NCI-H1694 (cell line): Measurements from ENCODE around the gene RADIL.
A peak's percentile ranks its signal among the peaks of the same experiment; 100 is the strongest.

ENCODE experiments used
- DNase-seq: peaks from one replicate; lab custom pipeline; 2025; lab: John Stamatoyannopoulos, UW

RADIL gene

DNA sequence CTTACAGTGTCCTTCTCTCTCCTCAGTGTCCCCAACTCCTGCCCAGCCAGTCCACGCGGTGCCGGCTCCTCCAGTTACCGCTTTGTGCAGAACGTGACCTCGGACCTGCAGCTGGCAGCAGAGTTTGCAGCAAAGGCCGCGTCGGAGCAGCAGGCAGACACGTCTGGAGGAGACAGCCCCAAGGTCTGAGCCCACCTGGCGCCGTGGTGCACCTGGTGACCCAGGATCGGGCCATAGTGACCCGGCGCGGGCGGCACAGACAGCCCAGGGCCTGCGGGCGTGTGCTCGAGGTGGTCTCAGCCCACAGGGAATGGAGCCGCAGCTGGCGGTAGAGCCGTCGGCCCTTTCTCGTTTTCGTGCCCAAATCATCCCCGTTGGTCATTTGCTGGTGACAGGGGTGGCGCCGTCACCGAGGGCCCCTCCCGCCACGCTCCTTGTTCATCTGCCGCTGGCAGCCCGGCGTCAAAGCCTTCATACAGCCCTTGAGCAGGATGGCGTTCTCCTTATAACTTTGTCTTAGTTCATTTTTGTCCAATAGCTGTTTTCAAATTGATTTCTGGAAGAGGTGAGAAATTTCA, 129.0 kb downstream of the RADIL start:
- DNase-seq = no peak

- peak; percentile 29 for DNase-seq
These were observed 129.7 kb downstream of the RADIL start for GRCh38 chr7:4753598-4754432.

DNA sequence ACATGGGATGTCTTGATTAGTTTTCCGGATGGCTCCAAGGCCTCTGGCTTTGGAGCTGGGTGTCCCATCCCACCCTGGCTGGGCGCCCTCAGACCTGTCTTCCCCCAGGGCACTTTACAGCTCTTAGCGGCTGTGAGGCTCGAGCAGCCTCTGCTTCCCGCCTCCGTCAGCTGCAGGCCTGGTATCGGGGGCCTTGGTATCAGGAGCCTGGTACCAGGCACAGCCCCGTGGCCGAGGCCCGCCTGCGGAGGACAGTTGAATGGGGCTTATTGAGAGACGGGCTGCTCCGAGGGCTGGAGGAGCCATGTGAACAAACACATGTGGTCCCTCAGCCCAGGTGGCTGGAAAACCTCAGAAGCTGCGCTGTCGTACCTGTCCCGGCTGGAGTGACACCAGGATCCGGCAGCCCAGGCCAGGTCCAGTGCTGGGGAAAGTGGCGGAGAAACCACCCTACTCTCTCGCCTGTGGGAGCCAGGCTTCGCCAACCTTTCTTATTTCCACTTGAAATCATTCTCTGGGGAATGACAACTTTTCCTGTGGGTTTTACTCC, 132.0 kb downstream of the RADIL start:
- no peak for DNase-seq

- DNase-seq = no peak
These were observed 133.7 kb downstream of the RADIL start for GRCh38 chr7:4749798-4750197.

GRCh38 chr7:4749363-4749762, 134.2 kb downstream of the RADIL start:
- no peak for DNase-seq
